NT2/D1 (cell line): ENCODE results near the gene CFAP300.

Experiments used
- SUZ12 ChIP-seq: IDR thresholded peaks from 2 replicates; pipeline ENCODE4 v1.6.1; 2011; ENCODE audit not compliant: insufficient read length, insufficient read depth; ENCODE audit errors: extremely low read depth
- YY1 ChIP-seq: IDR thresholded peaks from 2 replicates; pipeline ENCODE4 v1.6.1; 2011; ENCODE audit not compliant: insufficient read length, insufficient read depth
- ZNF274 ChIP-seq: IDR thresholded peaks from 2 replicates; pipeline ENCODE4 v1.6.1; 2011; ENCODE audit warnings: mild to moderate bottlenecking, low read depth, low read length

GRCh38 chr11:102036757-102037156 is 10.5 kb upstream of the CFAP300 start:
- TF ChIP-seq ZNF274 (no peak), SUZ12 (no peak), YY1 (no peak)
